Embryonic facial prominence (tissue), 1 donor: ENCODE data around the gene IL31RA.

ENCODE experiments used
- DNase-seq: peaks from one replicate; pipeline ENCODE4 v3.0.0-alpha.2; 2016; ENCODE audit errors: extremely low spot score

IL31RA gene

GRCh38 chr5:55902696-55903095 is 51.5 kb downstream of the IL31RA start:
- no peak for DNase-seq

DNA sequence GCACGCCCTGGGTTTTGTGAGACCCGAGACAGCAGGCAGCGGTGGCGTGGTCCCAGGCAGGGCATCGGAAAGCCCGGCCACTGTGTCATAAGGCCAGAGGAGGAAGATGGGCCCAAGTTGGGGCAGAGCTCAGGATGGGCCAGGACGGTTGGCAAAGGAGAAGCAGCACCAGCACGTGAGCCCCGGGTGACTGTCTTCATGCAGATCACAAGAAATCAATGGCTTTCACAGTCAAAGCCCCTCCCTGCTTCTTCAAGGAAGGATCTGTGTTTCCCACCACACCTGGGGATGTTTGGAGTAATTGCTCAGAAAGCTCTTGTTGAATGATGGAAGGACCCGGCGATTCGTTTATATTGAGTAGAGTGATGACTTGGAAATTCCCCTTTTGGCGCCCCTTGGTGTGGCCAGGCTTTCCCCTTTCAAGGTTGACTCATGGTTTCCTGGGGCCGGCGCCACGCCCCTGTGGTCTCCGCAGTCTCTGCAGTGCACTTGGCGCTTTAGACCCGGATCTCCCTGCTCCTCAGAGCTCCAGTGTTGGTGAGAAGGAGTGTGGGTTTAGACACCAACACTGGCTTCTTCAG is 52.1 kb downstream of the IL31RA start:
- DNase-seq: no peak

DNA sequence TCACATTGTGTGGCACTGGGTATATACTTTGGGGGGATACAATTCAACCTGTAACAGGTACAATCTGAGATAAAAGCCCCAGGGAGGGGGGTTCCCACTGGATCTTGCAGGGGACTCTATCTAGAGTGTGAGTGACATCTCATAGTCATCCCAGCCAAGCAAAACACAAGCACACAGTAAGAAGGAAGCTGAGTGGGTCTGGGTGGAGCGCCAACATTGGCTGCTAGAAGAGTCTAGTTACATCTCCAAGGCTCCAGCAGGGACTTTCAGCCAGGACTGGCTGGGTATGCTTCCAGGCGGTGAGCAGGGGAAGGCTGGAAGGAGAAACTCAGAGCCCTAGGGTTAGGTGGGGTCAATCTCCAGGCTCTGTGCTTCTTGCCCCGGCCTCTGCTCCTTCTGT is 53.0 kb downstream of the IL31RA start:
- DNase-seq: no peak

DNA sequence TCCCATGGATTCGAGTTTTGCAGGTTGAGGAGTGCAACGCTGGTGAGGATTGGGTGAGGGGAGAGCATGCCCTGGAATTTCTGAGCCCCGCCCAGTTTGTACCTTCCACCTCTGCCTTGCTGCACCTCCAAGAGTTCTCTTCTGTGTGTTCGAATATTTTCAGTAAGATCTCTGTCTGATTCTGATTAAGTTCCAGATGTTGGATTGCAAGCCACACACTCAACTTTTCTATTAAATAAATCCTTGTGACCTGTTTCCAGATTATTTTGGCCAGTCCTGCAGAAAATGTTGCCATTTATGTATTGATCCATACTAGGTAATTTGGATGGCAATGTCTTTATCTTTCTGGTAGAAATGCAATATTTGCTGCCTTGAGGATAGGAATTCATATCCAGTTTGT is 54.1 kb downstream of the IL31RA start:
- no peak for DNase-seq

DNA sequence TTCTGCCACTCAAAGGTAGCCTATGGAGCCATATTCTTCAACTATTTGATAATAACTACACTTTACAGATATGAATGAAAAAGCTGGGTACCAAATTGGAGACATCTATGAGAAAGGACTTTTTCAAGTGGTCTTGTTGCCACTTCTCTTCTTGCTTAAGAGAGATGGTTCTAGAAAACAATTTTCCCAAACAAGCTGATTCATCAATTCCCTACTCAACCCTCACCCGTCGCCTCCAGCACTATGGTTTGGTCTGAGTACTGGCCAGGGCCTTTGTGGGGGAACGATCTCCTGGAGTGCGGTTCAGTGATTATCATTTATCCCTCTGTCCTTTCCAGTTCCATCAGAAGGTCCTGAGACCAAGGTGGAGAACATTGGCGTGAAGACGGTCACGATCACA is 56.8 kb downstream of the IL31RA start:
- DNase-seq: no peak

- no peak for DNase-seq
Measured at GRCh38 chr5:55908804-55909203, 57.6 kb downstream of the IL31RA start.

DNA sequence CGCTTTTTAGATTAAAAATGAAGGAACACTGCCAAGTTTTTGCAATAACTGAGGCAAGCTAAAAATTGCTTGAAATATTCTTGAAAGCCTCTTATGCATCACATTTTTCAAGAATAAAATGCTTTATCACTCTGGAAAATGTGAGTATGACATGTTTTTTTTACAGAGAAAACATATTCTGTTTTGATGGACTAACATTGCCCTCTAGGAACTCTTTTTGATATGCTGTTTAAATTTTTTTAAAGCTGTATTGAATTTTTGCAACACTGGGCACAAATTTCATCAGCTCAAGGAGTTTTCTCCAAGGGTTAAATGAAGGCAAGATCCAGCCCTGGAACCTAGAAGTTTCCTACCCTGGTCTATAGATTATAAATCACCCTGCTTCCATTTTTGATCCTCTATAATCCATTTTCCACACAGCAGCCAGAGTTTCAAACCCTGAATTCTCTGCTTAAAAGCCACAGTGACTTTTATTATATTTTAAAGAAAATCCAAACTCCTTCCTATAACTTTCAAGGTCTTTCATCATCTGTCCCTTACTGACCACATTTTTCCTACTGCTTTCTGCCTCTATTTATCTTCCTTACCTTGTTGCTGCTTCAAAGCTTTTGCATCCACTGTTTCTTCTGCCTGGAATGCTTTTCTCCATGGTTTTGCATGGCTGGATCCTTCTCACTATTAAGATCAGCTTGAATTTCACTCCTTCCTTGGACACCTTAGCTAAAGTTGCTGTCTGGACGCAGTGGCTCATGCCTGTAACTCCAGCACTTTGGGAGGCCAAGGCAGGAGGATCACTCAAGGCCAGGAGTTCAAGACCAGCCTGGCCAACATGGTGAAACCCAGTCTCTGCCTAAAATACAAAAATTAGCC is 60.9 kb downstream of the IL31RA start:
- no peak for DNase-seq

GRCh38 chr5:55913466-55914413 is 62.6 kb downstream of the IL31RA start:
- DNase-seq: no peak

- DNase-seq: no peak
Measured at GRCh38 chr5:55914971-55915370, 63.8 kb downstream of the IL31RA start.

DNA sequence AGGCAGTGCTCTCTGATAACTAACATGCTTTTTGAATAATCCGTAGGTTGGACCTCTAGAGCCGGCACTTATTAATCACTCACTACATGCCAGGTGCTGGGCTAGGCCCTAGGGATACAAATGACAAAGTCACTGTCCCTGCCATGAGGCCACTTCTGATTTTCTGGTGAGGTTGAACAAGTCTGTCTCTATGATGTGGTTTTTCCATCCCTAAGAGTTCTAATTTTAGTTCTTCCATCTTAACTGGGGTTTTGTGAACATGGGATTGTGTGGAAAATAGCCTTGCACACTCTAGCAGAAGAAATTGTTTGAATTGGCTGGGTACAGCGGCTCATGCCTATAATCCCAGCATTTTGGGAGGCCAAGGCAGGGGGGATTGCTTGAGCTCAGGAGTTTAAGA is 64.6 kb downstream of the IL31RA start:
- DNase-seq: no peak

GRCh38 chr5:55916986-55917385 is 65.8 kb downstream of the IL31RA start:
- no peak for DNase-seq

- no peak for DNase-seq
Measured at GRCh38 chr5:55917402-55918086, 66.4 kb downstream of the IL31RA start.

DNA sequence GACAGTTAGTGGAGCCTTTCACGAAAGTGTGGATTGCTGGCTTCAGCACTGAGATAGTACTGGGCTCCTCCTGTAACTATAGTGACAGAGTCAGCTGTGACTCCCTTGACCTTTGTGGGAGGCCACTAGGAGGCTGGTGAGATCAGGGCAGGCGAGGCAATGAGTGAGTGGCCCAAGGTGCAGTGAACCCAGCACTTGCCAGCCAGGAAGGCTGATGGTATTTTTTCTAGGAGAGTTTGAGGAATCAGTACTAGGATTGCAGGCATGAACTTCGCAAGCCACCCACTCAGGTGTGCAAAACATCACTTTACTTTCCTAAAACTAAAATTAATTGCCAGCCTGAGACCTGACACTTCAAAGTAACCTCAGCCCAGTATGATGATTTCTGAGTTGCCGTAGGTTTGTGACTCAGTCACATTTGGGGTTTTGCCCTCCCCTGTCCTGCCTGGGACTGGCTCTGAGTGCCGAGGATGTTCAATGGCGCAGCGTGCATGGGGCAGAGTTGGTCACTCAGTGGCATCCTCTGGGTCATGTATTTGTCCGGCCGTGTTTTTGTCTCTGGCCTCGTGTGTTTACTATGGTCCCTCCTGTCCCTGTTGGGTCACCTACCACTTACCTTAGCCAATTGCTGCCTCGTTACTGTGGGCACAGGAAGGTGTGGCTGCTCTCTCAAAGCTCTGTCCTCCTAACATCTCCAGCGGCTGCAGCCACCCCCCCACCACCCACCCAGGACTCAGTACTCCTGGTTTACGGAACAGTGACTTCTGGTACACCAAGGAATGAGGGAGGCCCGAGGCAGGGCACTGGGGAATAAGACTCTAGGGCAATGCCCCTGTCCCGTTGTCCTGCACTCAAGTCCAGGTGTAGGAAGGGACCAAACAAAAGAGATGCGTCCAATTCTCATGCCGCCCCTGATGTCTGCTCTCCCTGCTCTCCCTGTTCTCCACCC is 67.2 kb downstream of the IL31RA start:
- DNase-seq: no peak

- DNase-seq: no peak
Measured at GRCh38 chr5:55919625-55920024, 68.5 kb downstream of the IL31RA start.

- DNase-seq: no peak
Measured at GRCh38 chr5:55920784-55921183, 69.6 kb downstream of the IL31RA start.

DNA sequence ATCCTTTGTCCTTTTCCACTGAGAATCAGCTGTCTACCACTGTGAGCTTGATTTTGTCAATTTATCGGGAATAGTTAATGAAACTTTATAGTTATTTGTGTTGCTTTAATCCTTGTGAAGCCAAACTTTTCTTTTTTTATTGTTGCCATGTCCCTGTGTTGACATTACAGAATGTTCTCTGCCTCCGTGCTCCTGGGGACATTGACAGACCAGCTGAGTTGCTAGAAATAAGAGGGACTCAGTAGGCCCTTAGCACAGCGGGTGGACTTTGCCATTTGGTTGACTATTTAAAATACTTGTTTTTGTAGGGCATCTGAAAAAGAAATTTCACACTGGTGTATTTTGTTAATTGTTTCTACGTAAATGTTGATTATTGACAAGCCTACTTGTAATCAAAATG is 70.5 kb downstream of the IL31RA start:
- no peak for DNase-seq

- DNase-seq: no peak
Measured at GRCh38 chr5:55923177-55923771, 72.1 kb downstream of the IL31RA start.

GRCh38 chr5:55923865-55924500 is 72.8 kb downstream of the IL31RA start:
- DNase-seq: no peak

DNA sequence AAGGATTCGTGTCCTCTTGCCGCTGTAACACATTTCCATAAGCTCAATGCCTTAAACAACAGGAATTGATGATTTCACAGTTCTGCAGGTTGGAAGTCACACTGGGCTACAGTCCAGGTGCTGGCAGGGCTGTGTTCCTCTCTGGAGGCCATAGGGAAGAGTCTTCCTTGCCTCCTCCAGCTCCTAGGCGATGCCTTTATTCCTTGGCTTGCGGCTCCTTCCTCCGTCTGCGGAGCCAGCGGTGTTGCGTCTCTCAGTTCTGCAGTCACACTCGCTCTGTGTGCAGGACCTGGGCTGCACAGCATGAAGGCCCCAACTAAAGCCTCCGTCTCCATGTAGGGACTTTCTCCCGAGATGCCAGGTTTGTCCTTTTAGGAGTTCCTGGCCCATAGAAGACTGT is 73.6 kb downstream of the IL31RA start:
- DNase-seq: no peak

DNA sequence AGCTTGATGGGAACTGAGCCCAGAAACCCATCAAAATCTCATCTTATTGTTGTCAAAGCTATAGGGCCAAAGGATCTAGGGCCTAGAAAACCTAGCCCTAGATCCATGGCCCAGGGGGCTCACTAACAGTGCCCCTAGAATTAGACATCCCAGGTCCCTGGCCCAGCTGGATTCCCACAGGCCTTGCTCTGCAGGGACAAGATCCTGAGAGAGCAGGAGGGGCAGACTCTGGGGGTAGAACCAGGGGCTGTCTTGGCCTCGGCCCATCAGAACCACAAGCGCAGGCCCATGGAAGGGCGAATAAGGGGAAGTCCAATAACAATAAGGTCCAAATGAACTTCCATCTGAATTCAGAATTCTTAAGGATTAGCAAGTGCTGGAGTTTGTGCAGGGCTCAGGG is 74.0 kb downstream of the IL31RA start:
- no peak for DNase-seq
